Uterus (tissue), 2 donors: ENCODE results near the gene FHDC1.

Experiments used
- CTCF ChIP-seq, 4 experiments: fragments of 200-600 bp in 2 of 4; fragments of 450-650 bp in 2 of 4; sonication (generic) in 2 of 4; IDR thresholded peaks; one replicate each; pipeline ENCODE4 v1.5.1; 2016 to 2019; ENCODE audit warnings: antibody characterized with exemption in 4 of 4, mild to moderate bottlenecking in 2 of 4, moderate library complexity in 1 of 4
- POLR2A ChIP-seq, 2 donors: fragments of 450-650 bp; IDR thresholded peaks; one replicate each; pipeline ENCODE4 v1.6.1; 2016; ENCODE audit warnings: antibody characterized with exemption in 2 of 2, mild to moderate bottlenecking in 1 of 2, moderate library complexity in 1 of 2

GRCh38 chr4:152998861-152999260 lies 62.7 kb downstream of the FHDC1 start:
- TF ChIP-seq CTCF (IDR thresholded peaks at IDR 0.05) (no peak), POLR2A (IDR thresholded peaks at IDR 0.05) (no peak)
